HepG2 (cell line): Measurements from ENCODE around the gene FAM193A. TPM values are rescaled to one million over a fixed set of nuclear protein-coding genes. Genes with fewer than 3 reads are reported as not detected.

Source experiments
- ATF7 ChIP-seq, 2 experiments: fragments of 450-650 bp in 1 of 2; sonication (generic) in 1 of 2; formaldehyde crosslinking in 1 of 2; IDR thresholded peaks; 2 replicates each; pipeline versions ENCODE4 v1.4.0 to v1.6.1; 2016 to 2020; ENCODE audit warnings: antibody characterized with exemption in 1 of 2, mild to moderate bottlenecking in 1 of 2, missing genetic modification reagents in 1 of 2
- DNMT3B ChIP-seq: conservative IDR thresholded peaks from 2 replicates; pipeline ENCODE4 v1.6.1; 2016; ENCODE audit warnings: missing biosample characterization, control low read depth
- ELF1 ChIP-seq: sonication (generic); formaldehyde crosslinking; IDR thresholded peaks from 2 replicates; pipeline ENCODE4 v1.4.0; 2020; ENCODE audit warnings: missing genetic modification reagents
- FOXK1 ChIP-seq: sonication (generic); formaldehyde crosslinking; IDR thresholded peaks from 2 replicates; pipeline ENCODE4 v1.4.0; 2020; ENCODE audit warnings: low read depth, missing genetic modification reagents, borderline replicate concordance
- GPN1 ChIP-seq: sonication (generic); formaldehyde crosslinking; IDR thresholded peaks from 2 replicates; pipeline ENCODE4 v1.5.1; 2020; ENCODE audit warnings: missing genetic modification reagents, borderline replicate concordance
- HIVEP1 ChIP-seq: sonication (generic); formaldehyde crosslinking; IDR thresholded peaks from 2 replicates; pipeline ENCODE4 v1.4.0; 2020; ENCODE audit warnings: mild to moderate bottlenecking, missing genetic modification reagents
- MXI1 ChIP-seq: IDR thresholded peaks from 3 replicates; pipeline ENCODE4 v1.6.1; 2012; ENCODE audit warnings: low read depth, low read length, inconsistent platforms, borderline replicate concordance
- NFE2 ChIP-seq: sonication (generic); formaldehyde crosslinking; IDR thresholded peaks from 2 replicates; pipeline ENCODE4 v1.4.0; 2020; ENCODE audit warnings: missing genetic modification reagents
- RARA ChIP-seq: IDR thresholded peaks from 2 replicates; pipeline ENCODE4 v1.6.1; 2016; ENCODE audit warnings: missing genetic modification reagents, missing compliant biosample characterization
- RFX1 ChIP-seq: fragments of 450-650 bp; IDR thresholded peaks from 2 replicates; pipeline ENCODE4 v1.6.1; 2017
- TP53 ChIP-seq: sonication (generic); formaldehyde crosslinking; conservative IDR thresholded peaks from 2 replicates; pipeline ENCODE4 v1.4.0; 2020; ENCODE audit warnings: missing genetic modification reagents
- ZMYM3 ChIP-seq: sonication (generic); formaldehyde crosslinking; IDR thresholded peaks from 2 replicates; pipeline ENCODE4 v1.5.1; 2020; ENCODE audit warnings: mild to moderate bottlenecking, missing genetic modification reagents
- ZNF207 ChIP-seq: fragments of 450-650 bp; IDR thresholded peaks from 2 replicates; pipeline ENCODE4 v1.6.1; 2016; ENCODE audit warnings: antibody characterized with exemption, borderline replicate concordance
- ZNF282 ChIP-seq: fragments of 450-650 bp; IDR thresholded peaks from 2 replicates; pipeline ENCODE4 v1.6.1; 2018; ENCODE audit not compliant: partially characterized antibody
- ZNF644 ChIP-seq: IDR thresholded peaks from 2 replicates; pipeline ENCODE4 v1.6.1; 2016; ENCODE audit warnings: low read depth
- ZNF782 ChIP-seq: sonication (generic); formaldehyde crosslinking; IDR thresholded peaks from 2 replicates; pipeline ENCODE4 v1.4.0; 2020; ENCODE audit warnings: missing genetic modification reagents, mild to moderate bottlenecking, borderline replicate concordance
- polyA plus RNA-seq, 8 experiments: library from polyadenylated mRNA; depleted of rRNA in 3 of 8; stranded (reverse) in 7 of 8; unstranded in 1 of 8; fragments of >200 nt; fragmentation: Illumina TruSeq in 4 of 8; extraction: Trizol in 4 of 8; gene quantifications; 2 replicates each; pipeline versions ENCODE4 v1.2.1 to v1.2.3, GENCODE V29; 2011 to 2016; ENCODE audit warnings: low read depth in 4 of 8, missing spikeins in 1 of 8, mixed read lengths in 1 of 8; ENCODE audit not compliant: insufficient read depth in 1 of 8
- total RNA-seq, 5 experiments: library from RNA; depleted of rRNA; stranded (reverse); fragments of >200 nt; fragmentation: Illumina TruSeq; extraction: Trizol; gene quantifications; 2 replicates each; pipeline ENCODE4 v1.2.3, GENCODE V29; 2016; ENCODE audit warnings: low read depth in 1 of 5
- TF ChIP-seq, protein P1 (sequence below): sonication (generic); formaldehyde crosslinking; IDR thresholded peaks from 2 replicates; pipeline ENCODE4 v1.5.0; 2020; ENCODE audit warnings: mild to moderate bottlenecking, missing genetic modification reagents, borderline replicate concordance
- TF ChIP-seq, protein P2 (sequence below): IDR thresholded peaks from 2 replicates; pipeline ENCODE4 v1.6.1; 2016; ENCODE audit warnings: missing compliant biosample characterization, missing genetic modification reagents, borderline replicate concordance
- TF ChIP-seq, protein P3 (sequence below): sonication (generic); formaldehyde crosslinking; IDR thresholded peaks from 2 replicates; pipeline ENCODE4 v1.5.0; 2020; ENCODE audit warnings: missing genetic modification reagents
- TF ChIP-seq, protein P4 (sequence below): IDR thresholded peaks from 2 replicates; pipeline ENCODE4 v1.4.0; 2020; ENCODE audit warnings: mild to moderate bottlenecking, missing genetic modification reagents

Gene FAM193A
- total and polyA plus RNA-seq, 2 of the 13 experiments (the other 11 are each of a cell fraction or from before 2014, with no cell fraction given) = 5.7 to 8.7 TPM

DNA sequence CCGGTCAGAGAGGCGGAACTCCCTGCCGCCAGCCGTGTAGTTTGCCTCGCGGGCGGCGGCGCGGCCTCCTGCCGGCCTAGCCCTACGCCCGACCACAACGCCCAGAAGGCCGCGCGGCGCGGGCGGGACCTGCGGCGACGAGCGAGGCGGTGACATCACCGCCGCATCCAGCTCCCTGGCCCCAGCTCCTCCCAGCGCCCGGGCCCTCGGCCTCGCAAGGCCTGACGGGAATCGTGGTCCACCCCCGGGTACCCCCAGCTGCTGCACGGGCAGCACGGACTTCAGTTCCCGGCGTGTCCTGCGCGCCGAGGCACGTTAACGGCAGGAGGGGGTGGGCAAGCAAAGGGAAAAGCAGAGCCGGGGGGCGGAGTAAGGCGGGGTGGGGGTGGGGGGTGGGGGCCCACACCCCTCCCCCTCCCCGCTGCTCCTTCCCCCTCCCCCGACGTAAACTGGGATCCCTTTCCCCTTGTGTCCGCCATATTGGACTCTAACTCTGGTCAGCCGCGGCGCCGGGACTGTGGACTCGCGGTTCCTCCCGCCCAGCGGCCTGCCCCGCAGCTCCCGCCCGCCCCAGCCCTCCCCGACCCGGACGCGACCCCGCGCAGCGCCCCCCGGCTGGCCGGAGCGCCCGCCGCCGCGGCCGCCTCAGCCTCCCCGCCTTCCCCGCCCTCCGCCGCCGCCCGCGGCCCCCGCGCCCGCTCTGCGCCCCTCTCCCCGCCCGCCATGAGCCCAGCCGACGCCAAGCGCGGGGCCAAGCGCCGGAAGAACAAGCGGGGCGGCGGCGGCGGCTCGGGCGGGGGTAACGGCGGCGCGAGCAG is at the start of gene FAM193A (continued):
- TF ChIP-seq, protein P1, sequence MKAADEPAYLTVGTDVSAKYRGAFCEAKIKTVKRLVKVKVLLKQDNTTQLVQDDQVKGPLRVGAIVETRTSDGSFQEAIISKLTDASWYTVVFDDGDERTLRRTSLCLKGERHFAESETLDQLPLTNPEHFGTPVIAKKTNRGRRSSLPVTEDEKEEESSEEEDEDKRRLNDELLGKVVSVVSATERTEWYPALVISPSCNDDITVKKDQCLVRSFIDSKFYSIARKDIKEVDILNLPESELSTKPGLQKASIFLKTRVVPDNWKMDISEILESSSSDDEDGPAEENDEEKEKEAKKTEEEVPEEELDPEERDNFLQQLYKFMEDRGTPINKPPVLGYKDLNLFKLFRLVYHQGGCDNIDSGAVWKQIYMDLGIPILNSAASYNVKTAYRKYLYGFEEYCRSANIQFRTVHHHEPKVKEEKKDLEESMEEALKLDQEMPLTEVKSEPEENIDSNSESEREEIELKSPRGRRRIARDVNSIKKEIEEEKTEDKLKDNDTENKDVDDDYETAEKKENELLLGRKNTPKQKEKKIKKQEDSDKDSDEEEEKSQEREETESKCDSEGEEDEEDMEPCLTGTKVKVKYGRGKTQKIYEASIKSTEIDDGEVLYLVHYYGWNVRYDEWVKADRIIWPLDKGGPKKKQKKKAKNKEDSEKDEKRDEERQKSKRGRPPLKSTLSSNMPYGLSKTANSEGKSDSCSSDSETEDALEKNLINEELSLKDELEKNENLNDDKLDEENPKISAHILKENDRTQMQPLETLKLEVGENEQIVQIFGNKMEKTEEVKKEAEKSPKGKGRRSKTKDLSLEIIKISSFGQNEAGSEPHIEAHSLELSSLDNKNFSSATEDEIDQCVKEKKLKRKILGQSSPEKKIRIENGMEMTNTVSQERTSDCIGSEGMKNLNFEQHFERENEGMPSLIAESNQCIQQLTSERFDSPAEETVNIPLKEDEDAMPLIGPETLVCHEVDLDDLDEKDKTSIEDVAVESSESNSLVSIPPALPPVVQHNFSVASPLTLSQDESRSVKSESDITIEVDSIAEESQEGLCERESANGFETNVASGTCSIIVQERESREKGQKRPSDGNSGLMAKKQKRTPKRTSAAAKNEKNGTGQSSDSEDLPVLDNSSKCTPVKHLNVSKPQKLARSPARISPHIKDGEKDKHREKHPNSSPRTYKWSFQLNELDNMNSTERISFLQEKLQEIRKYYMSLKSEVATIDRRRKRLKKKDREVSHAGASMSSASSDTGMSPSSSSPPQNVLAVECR (CRISPR knock-in tag) = peak; percentile 67; the same call in 1 of the 2 replicates
- 0 out of 2 replicates have a peak, but pooled peaks have one; percentile 47 for TF ChIP-seq FOXK1
- TF ChIP-seq GPN1 (CRISPR knock-in tag) = no peak
- TF ChIP-seq ZNF782 (CRISPR knock-in tag) = no peak
- no peak for TF ChIP-seq TP53 (CRISPR knock-in tag)
- no peak for TF ChIP-seq DNMT3B (CRISPR knock-in tag)
- no peak for TF ChIP-seq HIVEP1 (CRISPR knock-in tag)
- TF ChIP-seq NFE2 = no peak
- TF ChIP-seq, protein P2, sequence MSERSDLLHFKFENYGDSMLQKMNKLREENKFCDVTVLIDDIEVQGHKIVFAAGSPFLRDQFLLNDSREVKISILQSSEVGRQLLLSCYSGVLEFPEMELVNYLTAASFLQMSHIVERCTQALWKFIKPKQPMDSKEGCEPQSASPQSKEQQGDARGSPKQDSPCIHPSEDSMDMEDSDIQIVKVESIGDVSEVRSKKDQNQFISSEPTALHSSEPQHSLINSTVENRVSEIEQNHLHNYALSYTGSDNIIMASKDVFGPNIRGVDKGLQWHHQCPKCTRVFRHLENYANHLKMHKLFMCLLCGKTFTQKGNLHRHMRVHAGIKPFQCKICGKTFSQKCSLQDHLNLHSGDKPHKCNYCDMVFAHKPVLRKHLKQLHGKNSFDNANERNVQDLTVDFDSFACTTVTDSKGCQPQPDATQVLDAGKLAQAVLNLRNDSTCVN = no peak; the same call in 1 of the 2 replicates
- TF ChIP-seq MXI1 = peak; percentile 26; the same call in 1 of the 3 replicates
- TF ChIP-seq ELF1 (CRISPR knock-in tag) = peak; percentile 68
- no peak for TF ChIP-seq RFX1
- TF ChIP-seq, protein P3, sequence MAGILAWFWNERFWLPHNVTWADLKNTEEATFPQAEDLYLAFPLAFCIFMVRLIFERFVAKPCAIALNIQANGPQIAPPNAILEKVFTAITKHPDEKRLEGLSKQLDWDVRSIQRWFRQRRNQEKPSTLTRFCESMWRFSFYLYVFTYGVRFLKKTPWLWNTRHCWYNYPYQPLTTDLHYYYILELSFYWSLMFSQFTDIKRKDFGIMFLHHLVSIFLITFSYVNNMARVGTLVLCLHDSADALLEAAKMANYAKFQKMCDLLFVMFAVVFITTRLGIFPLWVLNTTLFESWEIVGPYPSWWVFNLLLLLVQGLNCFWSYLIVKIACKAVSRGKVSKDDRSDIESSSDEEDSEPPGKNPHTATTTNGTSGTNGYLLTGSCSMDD (CRISPR knock-in tag) = no peak
- peak; percentile 57; the same call in 1 of the 2 replicates for TF ChIP-seq ATF7 (IDR thresholded peaks at IDR 0.05)
- peak; percentile 61; the same call in 1 of the 2 replicates for TF ChIP-seq ATF7 (CRISPR knock-in tag; IDR thresholded peaks at IDR 0.05)
- no peak for TF ChIP-seq ZNF644 (CRISPR knock-in tag)
- no peak for TF ChIP-seq RARA
- TF ChIP-seq, protein P4, sequence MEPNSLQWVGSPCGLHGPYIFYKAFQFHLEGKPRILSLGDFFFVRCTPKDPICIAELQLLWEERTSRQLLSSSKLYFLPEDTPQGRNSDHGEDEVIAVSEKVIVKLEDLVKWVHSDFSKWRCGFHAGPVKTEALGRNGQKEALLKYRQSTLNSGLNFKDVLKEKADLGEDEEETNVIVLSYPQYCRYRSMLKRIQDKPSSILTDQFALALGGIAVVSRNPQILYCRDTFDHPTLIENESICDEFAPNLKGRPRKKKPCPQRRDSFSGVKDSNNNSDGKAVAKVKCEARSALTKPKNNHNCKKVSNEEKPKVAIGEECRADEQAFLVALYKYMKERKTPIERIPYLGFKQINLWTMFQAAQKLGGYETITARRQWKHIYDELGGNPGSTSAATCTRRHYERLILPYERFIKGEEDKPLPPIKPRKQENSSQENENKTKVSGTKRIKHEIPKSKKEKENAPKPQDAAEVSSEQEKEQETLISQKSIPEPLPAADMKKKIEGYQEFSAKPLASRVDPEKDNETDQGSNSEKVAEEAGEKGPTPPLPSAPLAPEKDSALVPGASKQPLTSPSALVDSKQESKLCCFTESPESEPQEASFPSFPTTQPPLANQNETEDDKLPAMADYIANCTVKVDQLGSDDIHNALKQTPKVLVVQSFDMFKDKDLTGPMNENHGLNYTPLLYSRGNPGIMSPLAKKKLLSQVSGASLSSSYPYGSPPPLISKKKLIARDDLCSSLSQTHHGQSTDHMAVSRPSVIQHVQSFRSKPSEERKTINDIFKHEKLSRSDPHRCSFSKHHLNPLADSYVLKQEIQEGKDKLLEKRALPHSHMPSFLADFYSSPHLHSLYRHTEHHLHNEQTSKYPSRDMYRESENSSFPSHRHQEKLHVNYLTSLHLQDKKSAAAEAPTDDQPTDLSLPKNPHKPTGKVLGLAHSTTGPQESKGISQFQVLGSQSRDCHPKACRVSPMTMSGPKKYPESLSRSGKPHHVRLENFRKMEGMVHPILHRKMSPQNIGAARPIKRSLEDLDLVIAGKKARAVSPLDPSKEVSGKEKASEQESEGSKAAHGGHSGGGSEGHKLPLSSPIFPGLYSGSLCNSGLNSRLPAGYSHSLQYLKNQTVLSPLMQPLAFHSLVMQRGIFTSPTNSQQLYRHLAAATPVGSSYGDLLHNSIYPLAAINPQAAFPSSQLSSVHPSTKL (CRISPR knock-in tag) = 0 out of 2 replicates have a peak, but pooled peaks have one; percentile 14
- TF ChIP-seq ZMYM3 (CRISPR knock-in tag) = no peak
- no peak for TF ChIP-seq ZNF282
- no peak for TF ChIP-seq ZNF207
